Stimulated activated CD4-positive, alpha-beta T cell treated with anti-CD3 and anti-CD28 coated beads, Interleukin-1b, Interleukin-23, amount 100 ng/mL, for 48 hours (primary cell): ENCODE data around the gene ZNF141.
"Not testable (repeated sequence)": the region's sequence is repeated elsewhere in the genome, so short reads cannot be mapped to it uniquely, and the experiment has no call there.

ENCODE experiments used
- DNase-seq: peaks from one replicate; pipeline ENCODE4 v3.0.0-alpha.2; 2020

ZNF141 gene

DNA sequence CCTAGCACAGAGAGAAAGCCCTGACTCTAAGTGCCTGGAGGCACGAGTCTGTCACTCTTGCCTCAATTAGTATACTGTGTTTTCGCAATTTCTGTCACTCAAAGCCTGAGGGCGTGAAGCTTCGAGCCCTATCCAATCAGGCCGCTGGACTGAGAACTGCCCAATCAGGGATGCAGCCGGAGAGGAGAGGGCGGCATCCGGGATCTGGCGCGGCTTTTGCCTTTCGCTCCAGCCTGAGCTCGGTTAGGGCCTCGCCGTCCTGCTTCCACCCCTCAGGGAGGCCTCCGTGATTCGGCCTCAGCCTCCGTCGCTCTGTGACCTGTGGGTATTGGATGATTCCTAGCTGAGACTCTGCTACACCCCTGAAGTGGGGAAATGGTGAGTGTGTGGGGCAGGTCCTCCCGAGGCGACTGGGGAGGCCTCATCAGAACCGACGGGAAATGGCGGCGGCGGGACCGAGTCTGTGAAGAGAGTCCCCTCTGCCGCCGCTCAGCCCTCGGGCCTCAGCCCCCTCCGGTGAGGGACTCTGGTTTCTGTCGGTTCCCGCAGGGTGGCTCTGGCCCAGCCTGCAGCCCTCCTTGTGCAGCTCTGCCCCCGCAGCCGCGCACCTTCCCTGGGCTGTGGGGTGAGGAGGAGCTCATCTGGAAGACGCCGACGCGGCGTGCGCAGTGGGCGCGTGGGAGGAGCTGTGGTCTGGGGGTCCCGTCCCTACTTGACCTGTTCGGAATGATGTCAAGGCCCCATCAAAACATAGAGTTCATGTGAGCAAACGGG lies 48.5 kb downstream of the ZNF141 start:
- no peak for DNase-seq

DNA sequence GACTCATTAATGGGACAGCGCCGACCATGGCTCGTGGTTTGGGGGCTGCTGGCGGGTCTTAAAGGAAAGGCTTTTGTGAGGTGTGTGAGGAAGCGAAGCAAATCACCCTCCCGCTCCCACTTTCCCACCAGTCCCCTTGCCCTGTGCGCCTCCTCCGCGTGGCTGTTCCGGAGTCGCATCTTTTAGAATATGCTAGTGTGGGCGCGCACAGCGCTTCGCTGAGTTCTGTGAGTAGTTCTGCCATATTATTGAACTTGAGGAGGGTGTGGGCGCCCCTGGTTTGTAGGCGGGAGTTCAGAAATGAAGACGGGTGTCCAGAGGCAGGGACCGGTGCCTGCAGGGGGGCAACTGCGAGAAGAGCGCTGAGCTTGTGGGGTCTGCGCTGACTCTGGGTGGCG lies 49.1 kb downstream of the ZNF141 start:
- no peak for DNase-seq

DNA sequence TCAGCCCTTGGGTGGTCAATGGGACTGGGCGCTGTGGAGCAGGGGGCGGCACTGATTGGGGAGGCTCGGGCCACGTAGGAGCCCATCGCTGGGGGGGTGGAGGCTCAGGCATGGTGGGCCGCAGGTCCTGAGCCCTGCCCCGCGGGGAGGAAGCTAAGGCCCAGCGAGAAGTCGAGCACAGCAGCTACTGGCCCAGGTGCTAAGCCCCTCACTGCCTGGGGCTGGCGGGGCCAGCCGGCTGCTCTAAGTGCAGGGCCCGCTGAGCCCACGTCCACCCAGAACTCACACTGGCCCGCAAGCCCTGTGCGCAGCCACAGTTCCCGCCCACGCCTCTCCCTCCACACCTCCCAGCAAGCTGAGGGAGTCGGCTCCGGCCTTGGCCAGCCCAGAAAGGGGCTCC lies 66.4 kb downstream of the ZNF141 start:
- no peak for DNase-seq

DNA sequence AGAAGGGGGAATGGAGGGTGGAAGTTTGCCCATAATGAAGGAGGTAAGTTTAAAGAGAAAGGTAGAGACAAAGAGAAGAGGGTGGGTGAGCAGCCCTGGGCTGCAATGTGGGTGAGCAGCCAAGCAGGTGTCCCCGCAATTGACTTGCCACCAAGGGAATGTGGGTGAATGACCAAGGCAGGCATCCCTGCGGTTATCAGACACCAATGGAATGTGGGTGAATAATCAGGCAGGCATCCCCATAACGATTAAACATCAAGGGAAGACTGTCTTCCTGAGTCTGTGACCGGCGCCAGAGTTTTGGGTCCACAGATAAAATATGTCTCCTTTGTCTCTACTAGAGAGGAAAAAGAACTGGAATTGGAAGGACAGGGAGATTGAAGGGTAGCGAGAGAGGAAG lies 70.7 kb downstream of the ZNF141 start:
- not testable (repeated sequence) for DNase-seq

DNA sequence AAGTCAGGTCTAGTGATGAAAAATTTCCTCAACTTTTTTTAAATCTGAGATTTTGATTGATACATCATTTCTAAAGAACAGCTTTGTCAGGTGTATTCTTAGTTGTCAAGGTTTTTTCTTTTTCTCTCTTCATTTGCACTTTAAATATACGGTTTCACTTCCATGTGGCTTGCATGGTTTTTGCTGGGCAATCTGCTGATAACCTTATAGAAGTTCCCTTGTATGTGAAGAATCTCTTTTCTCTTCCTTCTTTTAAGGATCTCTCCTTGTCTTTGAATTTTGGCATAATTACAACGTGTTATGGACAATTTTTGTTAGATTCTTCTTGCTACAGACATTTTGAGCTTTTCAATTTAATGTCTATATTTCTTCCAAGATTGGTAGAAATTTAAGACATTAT lies 85.0 kb downstream of the ZNF141 start:
- no peak for DNase-seq
